Measurements from ENCODE around the gene EMP2.

The EMP2 gene

GRCh38 chr16:10599626-10600025 lies 19.2 kb upstream of the EMP2 start:
- Histone ChIP-seq H3F3A (ENCODE audit: low read depth) (no peaks in the 10 kb centered on the region), H3K4me3 (ENCODE audit: low read length, poor library complexity, severe bottlenecking) (no peak overlapping the region), H3K79me2 (ENCODE audit: insufficient read depth, low read length) (no peaks in the 10 kb centered on the region), H3K9ac (ENCODE audit: low read depth, low read length, poor library complexity, severe bottlenecking) (no peak overlapping the region), H4K20me1 (ENCODE audit: insufficient read depth, low read length, poor library complexity, severe bottlenecking) (no peaks in the 10 kb centered on the region), H2AFZ (ENCODE audit: low read length) (no peak overlapping the region), H3K27me3 (ENCODE audit: insufficient read depth, low read length, poor library complexity, severe bottlenecking) (no peaks in the 10 kb centered on the region), H3K9me2 (replicated peaks; ENCODE audit: low read depth, low read length) (no peaks in the 10 kb centered on the region), H3K9me3 (ENCODE audit: insufficient read depth, low read depth, low read length) (no peaks in the 10 kb centered on the region), H3K36me3 (ENCODE audit: insufficient read depth, low read length) (no peaks in the 10 kb centered on the region), H3K4me1 (ENCODE audit: insufficient read depth, low read length, poor library complexity, severe bottlenecking) (no peaks in the 10 kb centered on the region), H3K4me2 (ENCODE audit: low read depth, low read length, poor library complexity, severe bottlenecking) (no peak overlapping the region)
- TF ChIP-seq CTCF (conservative IDR thresholded peaks at IDR 0.05; ENCODE audit: low read length), result no peak
- TF ChIP-seq EZH2phosphoT487 (IDR thresholded peaks at IDR 0.05; ENCODE audit: borderline replicate concordance), result no peak

- H3K9me2 ChIP-seq (replicated peaks; ENCODE audit: low read depth, low read length), result no peaks in the 10 kb centered on the region
- no peaks in the 10 kb centered on the region for H3K36me3 ChIP-seq (ENCODE audit: insufficient read depth, low read length)
- no peaks in the 10 kb centered on the region for H4K20me1 ChIP-seq (ENCODE audit: insufficient read depth, low read length, poor library complexity, severe bottlenecking)
- no peak overlapping the region for H2AFZ ChIP-seq (ENCODE audit: low read length)
- H3K9ac ChIP-seq (ENCODE audit: low read depth, low read length, poor library complexity, severe bottlenecking), result no peak overlapping the region
- H3K79me2 ChIP-seq (ENCODE audit: insufficient read depth, low read length), result no peaks in the 10 kb centered on the region
- H3F3A ChIP-seq (ENCODE audit: low read depth), result no peaks in the 10 kb centered on the region
- TF ChIP-seq EZH2phosphoT487 (IDR thresholded peaks at IDR 0.05; ENCODE audit: borderline replicate concordance) (no peak), CTCF (conservative IDR thresholded peaks at IDR 0.05; ENCODE audit: low read length) (no peak)
- H3K27me3 ChIP-seq (ENCODE audit: insufficient read depth, low read length, poor library complexity, severe bottlenecking), result no peaks in the 10 kb centered on the region
- H3K4me1 ChIP-seq (ENCODE audit: insufficient read depth, low read length, poor library complexity, severe bottlenecking), result no peaks in the 10 kb centered on the region
- H3K9me3 ChIP-seq (ENCODE audit: insufficient read depth, low read depth, low read length), result no peaks in the 10 kb centered on the region
- no peak overlapping the region for H3K4me2 ChIP-seq (ENCODE audit: low read depth, low read length, poor library complexity, severe bottlenecking)
- no peak overlapping the region for H3K4me3 ChIP-seq (ENCODE audit: low read length, poor library complexity, severe bottlenecking)
Measured at GRCh38 chr16:10598157-10598556, 17.8 kb upstream of the EMP2 start.

- H3K4me1 ChIP-seq (ENCODE audit: insufficient read depth, low read length, poor library complexity, severe bottlenecking), result no peaks in the 10 kb centered on the region
- H2AFZ ChIP-seq (ENCODE audit: low read length), result no peak overlapping the region
- H3K4me3 ChIP-seq (ENCODE audit: low read length, poor library complexity, severe bottlenecking), result no peak overlapping the region
Measured at GRCh38 chr16:10597187-10597601, 16.8 kb upstream of the EMP2 start.

More at GRCh38 chr16:10597187-10597601, 16.8 kb upstream of the EMP2 start:
- no peak overlapping the region for H3K4me2 ChIP-seq (ENCODE audit: low read depth, low read length, poor library complexity, severe bottlenecking)
- no peaks in the 10 kb centered on the region for H3F3A ChIP-seq (ENCODE audit: low read depth)
- no peak overlapping the region for H3K9ac ChIP-seq (ENCODE audit: low read depth, low read length, poor library complexity, severe bottlenecking)
- no peaks in the 10 kb centered on the region for H4K20me1 ChIP-seq (ENCODE audit: insufficient read depth, low read length, poor library complexity, severe bottlenecking)
- TF ChIP-seq CTCF (conservative IDR thresholded peaks at IDR 0.05; ENCODE audit: low read length), result no peak
- H3K9me2 ChIP-seq (replicated peaks; ENCODE audit: low read depth, low read length), result no peaks in the 10 kb centered on the region
- H3K27me3 ChIP-seq (ENCODE audit: insufficient read depth, low read length, poor library complexity, severe bottlenecking), result no peaks in the 10 kb centered on the region
- H3K36me3 ChIP-seq (ENCODE audit: insufficient read depth, low read length), result no peaks in the 10 kb centered on the region
- no peaks in the 10 kb centered on the region for H3K9me3 ChIP-seq (ENCODE audit: insufficient read depth, low read depth, low read length)
- no peaks in the 10 kb centered on the region for H3K79me2 ChIP-seq (ENCODE audit: insufficient read depth, low read length)

Data from Loucy (cell line).